GM18868 (cell line): Measurements from ENCODE around the gene FOXD4.
A peak's percentile ranks its signal among the peaks of the same experiment; 100 is the strongest.
"Not testable (repeated sequence)": the region's sequence is repeated elsewhere in the genome, so short reads cannot be mapped to it uniquely, and the experiment has no call there.

Experiments used
- ATAC-seq: cut with Tn5 transposase; IDR thresholded peaks from one replicate; pipeline ENCODE4 v1.9.1; 2021; ENCODE audit warnings: mild to moderate bottlenecking, moderate library complexity; ENCODE audit not compliant: unreplicated experiment

Gene FOXD4

DNA sequence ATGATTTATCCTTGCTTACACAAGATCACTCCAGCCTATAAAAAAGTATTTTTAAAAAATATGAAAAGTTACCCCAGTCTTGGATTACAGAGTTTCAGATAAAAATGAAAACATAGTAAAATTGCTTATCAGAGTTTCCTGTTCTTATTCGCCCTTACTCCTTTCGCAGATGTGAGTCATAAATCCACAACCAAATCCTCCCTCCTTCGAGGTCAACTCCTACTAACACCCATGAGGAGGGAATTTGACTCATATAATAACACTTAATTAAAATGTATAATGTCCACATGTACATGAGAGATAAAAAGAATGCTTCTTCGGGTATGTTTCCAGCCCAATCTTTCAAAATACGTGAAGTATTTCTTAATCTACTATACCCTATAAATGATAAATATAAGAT, 23.9 kb downstream of the FOXD4 start:
- not testable (repeated sequence) for ATAC-seq

- ATAC-seq, result not testable (repeated sequence)
Measured at GRCh38 chr9:93909-94308, 24.3 kb downstream of the FOXD4 start.

DNA sequence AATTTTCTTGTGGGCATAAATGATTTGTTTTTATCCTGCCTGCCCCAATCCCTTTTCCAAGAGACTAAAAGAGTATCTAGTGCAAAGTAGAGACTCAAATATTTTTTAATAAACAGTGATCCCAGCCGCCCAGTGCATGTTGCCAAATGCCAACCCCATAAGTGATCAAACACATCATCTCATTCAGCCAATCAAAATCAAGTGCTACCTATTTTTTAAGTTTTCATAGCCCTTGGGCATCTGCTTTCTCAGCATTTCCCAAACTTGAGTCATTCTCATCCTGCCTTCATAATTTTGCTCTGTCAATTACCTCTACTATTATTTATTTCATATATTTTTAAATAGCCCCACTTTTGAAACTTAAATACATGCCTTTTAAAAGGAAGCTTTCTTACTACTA, 27.4 kb downstream of the FOXD4 start:
- not testable (repeated sequence) for ATAC-seq

- peak; percentile 95 for ATAC-seq
Measured at GRCh38 chr9:88396-89037, 29.7 kb downstream of the FOXD4 start.

DNA sequence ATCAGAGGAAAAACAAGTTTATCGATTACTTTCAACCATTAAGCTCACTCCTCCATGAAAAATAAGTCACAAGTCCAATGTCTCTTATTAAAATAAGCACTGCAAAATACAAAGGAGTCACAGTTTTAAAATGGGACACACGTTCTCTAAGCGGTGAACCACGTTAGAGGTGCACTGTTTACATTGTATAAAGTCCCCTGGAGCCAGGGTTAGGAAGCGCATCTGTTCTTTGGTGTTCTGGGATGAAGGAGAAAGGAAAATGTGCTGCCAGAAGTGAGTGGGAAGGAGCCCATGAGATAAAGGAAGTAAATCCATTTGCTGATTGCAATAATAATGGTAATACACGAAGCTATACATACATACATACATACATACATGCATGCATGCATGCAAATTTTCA, 30.4 kb downstream of the FOXD4 start:
- ATAC-seq, result not testable (repeated sequence)

- not testable (repeated sequence) for ATAC-seq
Measured at GRCh38 chr9:87105-87504, 31.1 kb downstream of the FOXD4 start.

- ATAC-seq, result not testable (repeated sequence)
Measured at GRCh38 chr9:86697-87096, 31.5 kb downstream of the FOXD4 start.

DNA sequence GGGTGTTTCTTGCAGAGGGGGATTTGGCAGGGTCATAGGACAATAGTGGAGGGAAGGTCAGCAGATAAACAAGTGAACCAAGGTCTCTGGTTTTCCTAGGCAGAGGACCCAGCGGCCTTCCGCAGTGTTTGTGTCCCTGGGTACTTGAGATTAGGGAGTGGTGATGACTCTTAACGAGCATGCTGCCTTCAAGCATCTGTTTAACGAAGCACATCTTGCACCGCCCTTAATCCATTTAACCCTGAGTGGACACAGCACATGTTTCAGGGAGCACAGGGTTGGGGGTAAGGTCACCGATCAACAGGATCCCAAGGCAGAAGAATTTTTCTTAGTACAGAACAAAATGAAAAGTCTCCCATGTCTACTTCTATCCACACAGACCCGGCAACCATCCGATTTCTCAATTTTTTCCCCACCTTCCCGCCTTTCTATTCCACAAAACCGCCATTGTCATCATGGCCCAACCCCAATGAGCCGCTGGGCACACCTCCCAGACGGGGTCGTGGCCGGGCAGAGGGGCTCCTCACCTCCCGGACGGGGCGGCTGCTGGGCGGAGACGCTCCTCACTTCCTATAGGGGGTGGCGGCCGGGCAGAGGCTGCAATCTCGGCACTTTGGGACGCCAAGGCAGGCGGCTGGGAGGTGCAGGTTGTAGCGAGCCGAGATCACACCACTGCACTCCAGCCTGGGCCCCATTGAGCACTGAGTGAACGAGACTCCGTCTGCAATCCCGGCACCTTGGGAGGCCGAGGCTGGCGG, 35.1 kb downstream of the FOXD4 start:
- not testable (repeated sequence) for ATAC-seq

- ATAC-seq, result not testable (repeated sequence)
Measured at GRCh38 chr9:78333-78732, 39.9 kb downstream of the FOXD4 start.

DNA sequence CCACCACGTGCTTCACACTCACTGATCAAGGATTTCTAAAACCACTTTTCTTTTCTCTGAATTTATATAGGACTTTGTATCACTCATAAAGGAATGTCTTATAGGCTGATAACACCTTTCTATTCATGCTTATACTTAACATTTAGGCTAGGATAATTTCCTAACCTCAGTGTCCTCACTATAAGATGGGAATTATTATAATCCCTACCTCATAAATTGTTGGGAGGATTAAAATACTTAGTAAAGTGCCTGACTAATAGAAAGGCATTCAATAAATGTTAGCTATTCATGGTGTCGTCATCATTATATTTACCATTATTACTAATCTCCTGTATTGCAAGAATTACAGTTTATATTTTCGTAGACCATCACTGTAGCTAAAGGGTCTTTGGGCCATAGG, 41.8 kb downstream of the FOXD4 start:
- ATAC-seq, result not testable (repeated sequence)

GRCh38 chr9:73900-74525, 44.2 kb downstream of the FOXD4 start:
- not testable (repeated sequence) for ATAC-seq

GRCh38 chr9:73076-73899, 44.9 kb downstream of the FOXD4 start:
- not testable (repeated sequence) for ATAC-seq
